Activated CD8-positive, alpha-beta memory T cell treated with anti-CD3 and anti-CD28 coated beads for 36 hours (primary cell): ENCODE data around the gene USE1. TPM values are rescaled to one million over a fixed set of nuclear protein-coding genes. Genes with fewer than 3 reads are reported as not detected.

ENCODE experiments used
- CTCF ChIA-PET: fragments of 350-600 bp; sonication (Branson Sonifier 250); formaldehyde crosslinking; loops from one replicate; lab custom pipeline; 2021; ENCODE audit warnings: antibody characterized with exemption; lab: Charles Lee
- POLR2A ChIA-PET: fragments of 350-600 bp; sonication (Branson Sonifier 250); formaldehyde crosslinking; loops from one replicate; lab custom pipeline; 2021; ENCODE audit warnings: antibody characterized with exemption; lab: Charles Lee
- total RNA-seq, 2 experiments: library from RNA; stranded (reverse); gene quantifications; one replicate each; pipeline ENCODE4 v1.2.3, GENCODE V29; 2021

The USE1 gene
- total RNA-seq, 2 experiments from 2014 or later = 25.7 to 26.4 TPM

GRCh38 chr19:17266026-17266425 is 50.9 kb downstream of the USE1 start:
- CTCF ChIA-PET = interaction anchor here (1.3 to 5.3 kb wide), 3 partner anchors 16 to 31 kb away, joined by 4 to 35 read pairs (median 4); partner anchors contain the start of gene ANKLE1
- POLR2A ChIA-PET = interaction anchor here (0.7 to 1.0 kb wide), 2 partner anchors 16 to 139 kb away, joined by 3 to 6 read pairs; partner anchors contain the start of genes ANKLE1 and BST2

GRCh38 chr19:17266589-17266974 is 51.4 kb downstream of the USE1 start:
- CTCF ChIA-PET = interaction anchor here (0.6 to 5.3 kb wide), 3 partner anchors 15 to 650 kb away, joined by 3 to 35 read pairs (median 4); partner anchors contain the start of gene ANKLE1
- POLR2A ChIA-PET = interaction anchor here (0.6 to 1.2 kb wide), 8 partner anchors 15 to 768 kb away, joined by 3 to 5 read pairs (median 3); partner anchors contain the start of genes ANKLE1 and BST2

- CTCF ChIA-PET = interaction anchor here (0.6 to 5.3 kb wide), 5 partner anchors 10 to 651 kb away, joined by 3 to 35 read pairs (median 3); partner anchors contain the start of genes ANKLE1 and MVB12A
- POLR2A ChIA-PET = interaction anchor here (0.6 to 1.2 kb wide), 9 partner anchors 14 to 767 kb away, joined by 3 to 5 read pairs (median 3); partner anchors contain the start of genes ANKLE1 and BST2
Measured at GRCh38 chr19:17266975-17267788, 52.0 kb downstream of the USE1 start, which contains the start of gene BABAM1. Gene BABAM1, plus strand, starts transcription at chr19:17267443. Its CDS starts 1,364 bp downstream, at chr19:17268807.

- ChIA-PET POLR2A (interaction anchor here (0.7 kb wide), 2 partner anchors 152 to 228 kb away, joined by 5 read pairs; no protein-coding TSS in a partner anchor), CTCF (interaction anchor here (5.3 kb wide), 1 partner anchor 13 kb away, joined by 35 read pairs; the partner anchor contains the start of gene ANKLE1)
Measured at GRCh38 chr19:17268754-17269153, 53.6 kb downstream of the USE1 start.

Other genes starting within 250 kb of the USE1 start
- under 1 TPM in 1 of 2 experiments, not detected in 1; 0.15 TPM for gene CPAMD8, start 188.5 kb upstream of the USE1 start, total RNA-seq
- 10 to 100 TPM; 33.8 TPM for gene HAUS8, start 139.9 kb upstream of the USE1 start, total RNA-seq
- 100 to 1,000 TPM; 100 to 105 TPM for gene MYO9B, start 139.6 kb upstream of the USE1 start, total RNA-seq
- gene OCEL1, start 10.9 kb downstream of the USE1 start, total RNA-seq = 10 to 100 TPM; 20.4 to 22.9 TPM
- gene NR2F6, start 30.6 kb downstream of the USE1 start, total RNA-seq = 10 to 100 TPM in 1 of 2 experiments, 1 to 10 TPM in 1; 9.7 to 10.3 TPM
- under 1 TPM in 1 of 2 experiments, not detected in 1; 0.06 TPM for gene USHBP1, start 49.4 kb downstream of the USE1 start, total RNA-seq
- 100 to 1,000 TPM; 129 to 131 TPM for gene BABAM1, start 52.1 kb downstream of the USE1 start, total RNA-seq
- 10 to 100 TPM; 20.6 to 21.0 TPM for gene ANKLE1, start 66.5 kb downstream of the USE1 start, total RNA-seq
- gene ABHD8, start 88.1 kb downstream of the USE1 start, total RNA-seq = 1 to 10 TPM; 4.9 to 5.6 TPM
- 100 to 1,000 TPM; 126 to 132 TPM for gene MRPL34, start 90.5 kb downstream of the USE1 start, total RNA-seq
- 10 to 100 TPM; 44.1 to 45.9 TPM for gene DDA1, start 94.2 kb downstream of the USE1 start, total RNA-seq
- gene ANO8, start 119.5 kb downstream of the USE1 start, total RNA-seq = 1 to 10 TPM; 3.2 TPM
- 10 to 100 TPM; 55.8 to 56.8 TPM for gene GTPBP3, start 122.2 kb downstream of the USE1 start, total RNA-seq
- not detected for gene PLVAP, start 162.0 kb downstream of the USE1 start, total RNA-seq
- 1 to 10 TPM; 1.3 to 1.4 TPM for gene CCDC194, start 178.8 kb downstream of the USE1 start, total RNA-seq
- 100 to 1,000 TPM; 121 to 126 TPM for gene BST2, start 190.3 kb downstream of the USE1 start, total RNA-seq
- gene MVB12A, start 204.7 kb downstream of the USE1 start, total RNA-seq = 10 to 100 TPM; 36.1 to 38.2 TPM
- not detected for gene TMEM221, start 233.3 kb downstream of the USE1 start, total RNA-seq
- not detected for gene NXNL1, start 245.6 kb downstream of the USE1 start, total RNA-seq